D721Med (cell line): ENCODE measurements around the gene ATE1.

ENCODE experiments used
- DNase-seq: peaks from one replicate; pipeline ENCODE4 v3.0.0; 2011; ENCODE audit warnings: low spot score; ENCODE audit not compliant: insufficient read length
- FAIRE-seq: peaks from 2 replicates; lab custom pipeline; 2011; peaks lifted over from hg19 to GRCh38; lab: Jason Lieb, UNC
- TF ChIP-seq, protein P1 (sequence below): IDR thresholded peaks from 2 replicates; pipeline ENCODE4 v1.5.1; 2012; ENCODE audit warnings: mild to moderate bottlenecking, control low read depth; ENCODE audit not compliant: insufficient read depth; ENCODE audit errors: missing control alignments

Gene ATE1

DNA sequence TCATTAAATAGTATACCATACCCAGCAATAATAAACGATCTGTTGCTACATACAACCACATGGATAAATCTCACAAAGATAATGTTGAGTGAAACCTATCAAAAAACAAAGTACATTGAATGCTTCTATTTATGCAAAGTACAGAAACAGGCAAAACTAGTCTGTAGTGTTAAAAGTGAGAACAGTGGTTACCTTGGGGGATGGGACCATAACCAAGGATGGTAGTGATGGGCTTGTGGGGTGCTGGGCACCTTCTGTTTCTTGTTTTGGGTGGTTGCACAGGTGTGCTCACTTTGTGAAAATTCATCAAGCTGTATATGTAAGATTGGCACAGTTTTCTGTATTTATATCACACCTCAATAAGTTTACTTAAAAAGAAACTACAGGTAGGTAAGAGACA lies 105.7 kb downstream of the ATE1 start:
- TF ChIP-seq, protein P1, sequence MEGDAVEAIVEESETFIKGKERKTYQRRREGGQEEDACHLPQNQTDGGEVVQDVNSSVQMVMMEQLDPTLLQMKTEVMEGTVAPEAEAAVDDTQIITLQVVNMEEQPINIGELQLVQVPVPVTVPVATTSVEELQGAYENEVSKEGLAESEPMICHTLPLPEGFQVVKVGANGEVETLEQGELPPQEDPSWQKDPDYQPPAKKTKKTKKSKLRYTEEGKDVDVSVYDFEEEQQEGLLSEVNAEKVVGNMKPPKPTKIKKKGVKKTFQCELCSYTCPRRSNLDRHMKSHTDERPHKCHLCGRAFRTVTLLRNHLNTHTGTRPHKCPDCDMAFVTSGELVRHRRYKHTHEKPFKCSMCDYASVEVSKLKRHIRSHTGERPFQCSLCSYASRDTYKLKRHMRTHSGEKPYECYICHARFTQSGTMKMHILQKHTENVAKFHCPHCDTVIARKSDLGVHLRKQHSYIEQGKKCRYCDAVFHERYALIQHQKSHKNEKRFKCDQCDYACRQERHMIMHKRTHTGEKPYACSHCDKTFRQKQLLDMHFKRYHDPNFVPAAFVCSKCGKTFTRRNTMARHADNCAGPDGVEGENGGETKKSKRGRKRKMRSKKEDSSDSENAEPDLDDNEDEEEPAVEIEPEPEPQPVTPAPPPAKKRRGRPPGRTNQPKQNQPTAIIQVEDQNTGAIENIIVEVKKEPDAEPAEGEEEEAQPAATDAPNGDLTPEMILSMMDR: no peak
- DNase-seq: no peak
- FAIRE-seq: no peak

DNA sequence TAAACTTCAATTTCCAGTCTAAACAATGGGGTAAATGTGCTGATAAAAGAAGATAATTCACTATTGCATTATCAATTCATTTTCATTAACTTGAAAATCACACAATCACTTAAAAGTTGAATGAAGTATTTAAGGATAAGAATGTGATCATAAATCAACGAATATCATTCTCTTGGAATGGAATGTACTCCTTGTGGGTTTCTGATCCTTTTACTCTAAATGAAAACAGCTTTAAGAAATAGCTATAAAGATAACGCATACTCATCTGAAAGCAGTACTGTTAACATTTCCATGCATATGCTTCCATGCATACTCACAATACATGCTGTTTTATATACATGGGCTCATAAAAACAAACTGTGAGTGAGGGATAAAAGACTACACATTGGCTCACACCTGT lies 108.8 kb downstream of the ATE1 start:
- TF ChIP-seq, protein P1: no peak
- FAIRE-seq (no peak), DNase-seq (no peak)

DNA sequence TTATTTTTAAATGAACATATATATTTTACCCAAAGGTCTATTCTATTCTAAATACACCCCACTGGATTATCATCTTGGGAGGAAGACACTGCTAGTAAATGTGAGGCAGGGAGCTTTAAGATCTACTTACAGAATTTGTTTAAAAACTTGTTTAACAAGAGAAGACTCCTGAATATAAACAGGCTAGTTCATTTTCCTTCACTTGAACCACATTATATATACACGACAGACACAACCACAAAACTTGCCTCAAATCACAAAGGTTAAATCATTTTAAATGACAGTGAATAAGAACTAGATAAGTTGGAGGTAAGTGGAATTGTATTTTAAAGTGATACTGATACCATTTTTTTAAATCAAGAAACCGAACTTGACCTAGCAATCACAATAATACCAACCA lies 109.2 kb downstream of the ATE1 start:
- TF ChIP-seq, protein P1: no peak
- FAIRE-seq (no peak), DNase-seq (no peak)

DNA sequence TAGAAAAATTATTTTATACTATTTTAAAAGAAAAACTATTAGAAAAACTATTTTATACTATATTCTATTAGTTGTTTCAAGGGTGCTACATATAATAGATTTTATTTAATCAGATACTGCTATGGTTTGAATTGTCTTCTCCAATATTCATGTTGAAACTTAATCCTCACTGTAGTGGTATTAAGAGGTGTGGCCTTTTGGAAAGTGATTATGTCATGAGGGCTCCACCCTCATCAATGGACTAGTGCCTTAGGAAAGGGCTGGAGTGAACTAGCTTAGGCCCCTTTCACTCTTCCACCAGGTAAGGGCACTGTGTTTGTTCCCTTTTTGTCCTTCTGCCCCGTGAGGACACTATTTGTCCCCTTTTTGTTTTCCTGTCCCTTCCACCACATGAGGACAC lies 111.6 kb downstream of the ATE1 start:
- TF ChIP-seq, protein P1: no peak
- FAIRE-seq: no peak
- no peak for DNase-seq

DNA sequence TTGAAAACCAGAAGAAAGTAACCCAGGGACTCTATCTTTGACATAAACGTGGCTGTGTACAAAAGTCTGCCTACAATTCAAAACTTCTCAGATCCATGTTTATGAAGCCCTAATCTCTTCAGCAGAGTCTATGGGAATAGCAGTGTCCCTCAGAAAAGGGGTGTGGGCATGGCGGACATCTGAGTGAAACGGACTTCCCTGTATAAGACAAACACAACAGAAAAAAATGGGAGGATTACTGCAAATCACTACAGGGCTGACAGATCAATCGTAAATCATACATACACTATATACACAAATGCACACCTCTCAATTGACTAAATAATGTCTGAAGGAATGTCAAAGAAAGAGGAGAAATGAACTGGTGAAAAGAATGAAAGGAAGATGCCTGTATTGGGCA lies 114.0 kb downstream of the ATE1 start:
- DNase-seq (no peak), FAIRE-seq (no peak)
- TF ChIP-seq, protein P1: no peak

DNA sequence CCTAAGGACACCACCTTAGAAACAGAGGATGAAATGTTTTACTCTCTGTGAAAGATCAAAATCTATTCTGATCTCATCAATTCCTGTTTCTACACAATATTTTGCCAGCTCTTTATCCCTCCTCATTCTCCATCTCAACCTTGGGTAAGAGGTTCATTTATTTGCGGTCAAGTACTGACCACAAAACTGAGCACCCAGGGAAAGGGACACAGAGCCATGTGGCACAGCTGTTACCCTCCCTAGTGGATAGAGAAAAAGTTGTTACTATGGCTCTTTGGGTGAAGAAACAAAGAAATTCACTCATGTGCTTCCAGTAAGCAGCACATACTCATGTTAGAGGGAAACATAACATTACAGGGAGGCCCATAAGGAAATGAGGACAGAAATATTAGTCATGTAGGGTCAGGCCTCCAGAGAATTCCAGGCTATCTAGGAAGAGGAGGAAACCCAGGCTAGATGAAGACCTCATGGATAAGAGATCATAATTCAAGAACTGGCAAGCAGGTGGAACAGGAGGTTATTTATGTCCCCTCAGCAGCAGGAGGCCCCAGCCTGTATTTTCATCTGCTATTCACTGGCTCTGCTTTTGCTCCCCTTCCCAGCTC lies 114.5 kb downstream of the ATE1 start:
- TF ChIP-seq, protein P1: no peak
- no peak for FAIRE-seq
- DNase-seq: no peak

DNA sequence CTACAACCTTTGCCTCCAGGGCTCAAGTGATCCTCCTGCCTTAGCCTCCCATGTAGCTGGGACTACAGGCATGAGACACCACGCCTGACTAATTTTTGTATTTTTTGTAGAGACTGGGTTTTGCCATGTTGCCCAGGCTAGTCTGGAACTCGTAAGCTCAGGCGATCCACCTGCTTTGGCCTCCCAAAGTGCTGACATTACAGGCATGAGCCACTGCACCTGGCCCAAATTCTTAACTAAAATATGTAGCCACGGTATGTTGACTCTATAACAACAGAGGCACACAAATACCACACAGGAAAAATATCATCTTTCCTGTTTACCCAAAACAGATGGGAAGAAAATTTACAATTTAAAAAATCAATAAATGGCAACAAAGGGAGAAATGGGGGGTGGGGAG lies 115.8 kb downstream of the ATE1 start:
- DNase-seq (no peak), FAIRE-seq (no peak)
- TF ChIP-seq, protein P1: no peak
